PFSK-1 (cell line): Measurements from ENCODE around the gene NTSR2.

ENCODE experiments used
- POLR2AphosphoS5 ChIP-seq: IDR thresholded peaks from 2 replicates; pipeline ENCODE4 v1.6.1; 2012; ENCODE audit warnings: low read depth, mild to moderate bottlenecking, control low read depth, low read length, moderate library complexity
- TAF1 ChIP-seq: IDR thresholded peaks from 2 replicates; pipeline ENCODE4 v1.6.1; 2012; ENCODE audit warnings: low read length, control low read depth, borderline replicate concordance; ENCODE audit not compliant: insufficient read depth

DNA sequence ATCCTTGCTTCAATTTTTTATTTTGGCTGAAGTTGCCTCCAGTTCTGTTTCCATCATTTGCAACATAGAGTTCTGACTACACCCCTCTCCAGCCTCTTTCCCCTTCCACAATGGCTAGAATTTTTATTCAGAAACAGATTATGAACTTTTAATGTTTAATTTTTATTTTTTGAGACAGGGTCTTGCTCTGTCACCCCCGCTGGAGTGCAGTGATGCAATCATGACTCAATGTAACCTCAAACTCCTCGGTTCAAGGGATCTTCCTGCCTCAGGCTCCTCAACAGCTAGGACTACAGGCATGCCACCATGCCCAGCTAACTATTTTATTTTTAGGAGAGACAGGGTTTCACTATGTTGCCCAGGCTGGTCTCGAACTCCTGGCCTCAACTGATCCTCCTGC lies 2.8 kb downstream of the NTSR2 start:
- TF ChIP-seq POLR2AphosphoS5 (no peak), TAF1 (no peak)
